Activated CD4-positive, alpha-beta T cell treated with anti-CD3 and anti-CD28 coated beads for 48 hours (primary cell): ENCODE data around the gene PSMA5.
A peak's percentile ranks its signal among the peaks of the same experiment; 100 is the strongest.
"Not testable (repeated sequence)": the region's sequence is repeated elsewhere in the genome, so short reads cannot be mapped to it uniquely, and the experiment has no call there.

Experiments used
- DNase-seq: peaks from one replicate; pipeline ENCODE4 v3.0.0-alpha.2; 2020

The PSMA5 gene

GRCh38 chr1:109427171-109427467, 871 bp upstream of the PSMA5 start:
- DNase-seq = no peak

- peak; percentile 79 for DNase-seq
These were observed 612 bp downstream of the PSMA5 start for GRCh38 chr1:109425391-109426280.

GRCh38 chr1:109423498-109423897, 2.8 kb downstream of the PSMA5 start:
- DNase-seq = no peak

GRCh38 chr1:109412551-109412950, 13.7 kb downstream of the PSMA5 start:
- no peak for DNase-seq

- DNase-seq = no peak
These were observed 21.4 kb downstream of the PSMA5 start for GRCh38 chr1:109404838-109405237.

- DNase-seq = no peak
These were observed 24.2 kb downstream of the PSMA5 start for GRCh38 chr1:109402025-109402424.

GRCh38 chr1:109400035-109400655, 26.1 kb downstream of the PSMA5 start:
- no peak for DNase-seq

- DNase-seq = no peak
These were observed 26.8 kb downstream of the PSMA5 start for GRCh38 chr1:109399326-109399957.

- no peak for DNase-seq
These were observed 27.7 kb downstream of the PSMA5 start for GRCh38 chr1:109398343-109399225.

- peak; percentile 56 for DNase-seq
These were observed 28.5 kb downstream of the PSMA5 start, which contains the start of gene SORT1 for GRCh38 chr1:109397581-109398342. SORT1 (minus strand) TSS chr1:109397918; CDS start chr1:109397892, 26 bp downstream.

- DNase-seq = no peak
These were observed 29.2 kb downstream of the PSMA5 start for GRCh38 chr1:109396871-109397580.

GRCh38 chr1:109396513-109396839, 29.8 kb downstream of the PSMA5 start:
- no peak for DNase-seq

GRCh38 chr1:109395602-109396512, 30.4 kb downstream of the PSMA5 start:
- DNase-seq = no peak

GRCh38 chr1:109395282-109395599, 31.0 kb downstream of the PSMA5 start:
- DNase-seq = not testable (repeated sequence)

- no peak for DNase-seq
These were observed 31.5 kb downstream of the PSMA5 start for GRCh38 chr1:109394591-109395281.

GRCh38 chr1:109393617-109394233, 32.5 kb downstream of the PSMA5 start:
- DNase-seq = no peak

- no peak for DNase-seq
These were observed 33.2 kb downstream of the PSMA5 start for GRCh38 chr1:109392788-109393616.

GRCh38 chr1:109392037-109392787, 34.0 kb downstream of the PSMA5 start:
- DNase-seq = no peak
